HG03460 (cell line): ENCODE results near the gene ARF3.

Experiments used
- ATAC-seq: cut with Tn5 transposase; IDR thresholded peaks from one replicate; pipeline ENCODE4 v1.9.1; 2021; ENCODE audit not compliant: unreplicated experiment

Gene ARF3

DNA sequence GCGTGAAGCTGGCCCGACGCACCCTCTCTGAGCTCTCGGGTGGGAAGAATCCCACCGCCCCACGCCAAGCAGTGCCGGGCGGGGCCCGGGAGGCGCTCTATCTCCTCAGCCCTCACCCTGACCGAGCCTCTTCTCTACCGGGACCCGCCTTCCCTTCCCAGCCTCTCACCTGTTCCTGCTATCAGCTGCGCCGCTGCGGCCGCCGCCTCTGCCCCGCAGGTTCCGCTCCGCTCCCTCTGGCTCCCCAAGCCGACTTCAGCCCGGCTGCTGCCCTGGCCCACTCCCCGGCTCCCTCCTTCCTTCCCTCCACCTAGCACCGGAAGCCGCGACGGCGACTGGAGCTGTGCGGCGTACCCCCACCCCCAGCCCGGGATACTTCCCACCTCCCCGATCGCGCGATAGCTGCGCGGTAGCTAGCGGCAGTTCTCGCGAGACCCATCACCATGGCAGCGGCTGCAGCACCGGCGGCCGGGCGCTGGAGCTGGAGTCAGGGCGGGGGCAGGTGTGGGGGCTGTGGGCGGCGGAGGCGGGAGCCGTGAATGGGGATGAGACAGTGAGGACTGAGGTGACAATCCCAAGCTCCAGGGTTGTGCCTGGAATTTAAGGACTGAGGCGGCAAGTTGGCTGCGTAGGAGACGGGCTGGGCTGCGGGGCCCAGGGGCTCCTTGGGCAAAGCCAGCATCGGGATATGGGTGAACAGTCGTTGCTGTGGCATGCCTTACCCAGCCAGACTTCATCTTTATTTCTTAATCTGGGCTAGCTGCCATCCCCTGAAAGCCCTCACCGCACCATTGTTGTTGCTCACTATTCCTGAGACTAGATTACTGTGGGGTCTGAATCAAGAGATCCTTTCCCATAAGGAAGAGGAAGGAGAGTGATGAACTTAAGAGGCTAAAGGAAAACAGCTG lies at the start of gene ARF3:
Gene ARF3, minus strand, starts transcription at position 347 of the 908 bp plus-strand sequence. CDS start 16,392 bp downstream, outside the sequence.
- peak; percentile 84 for ATAC-seq

DNA sequence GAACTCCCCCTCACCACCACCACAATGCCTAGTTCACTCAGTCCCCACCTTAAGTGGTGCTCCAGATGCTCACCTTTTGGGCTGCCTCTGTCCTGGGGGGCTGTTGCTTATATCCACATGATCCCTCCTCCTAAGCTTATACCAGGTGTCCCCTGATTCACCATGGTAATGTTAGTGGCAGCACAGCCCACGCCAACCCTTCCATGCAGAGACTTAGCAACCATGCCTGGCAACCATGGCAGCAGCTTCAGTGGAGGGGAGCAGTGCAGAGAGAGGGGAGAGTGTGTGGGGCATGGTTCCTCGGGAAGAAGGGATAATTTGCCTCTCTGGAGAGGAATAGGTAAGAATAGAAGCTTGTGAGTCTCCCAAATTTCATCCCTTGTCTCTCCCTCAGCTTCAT lies 43.1 kb upstream of the ARF3 start:
- ATAC-seq = no peak

DNA sequence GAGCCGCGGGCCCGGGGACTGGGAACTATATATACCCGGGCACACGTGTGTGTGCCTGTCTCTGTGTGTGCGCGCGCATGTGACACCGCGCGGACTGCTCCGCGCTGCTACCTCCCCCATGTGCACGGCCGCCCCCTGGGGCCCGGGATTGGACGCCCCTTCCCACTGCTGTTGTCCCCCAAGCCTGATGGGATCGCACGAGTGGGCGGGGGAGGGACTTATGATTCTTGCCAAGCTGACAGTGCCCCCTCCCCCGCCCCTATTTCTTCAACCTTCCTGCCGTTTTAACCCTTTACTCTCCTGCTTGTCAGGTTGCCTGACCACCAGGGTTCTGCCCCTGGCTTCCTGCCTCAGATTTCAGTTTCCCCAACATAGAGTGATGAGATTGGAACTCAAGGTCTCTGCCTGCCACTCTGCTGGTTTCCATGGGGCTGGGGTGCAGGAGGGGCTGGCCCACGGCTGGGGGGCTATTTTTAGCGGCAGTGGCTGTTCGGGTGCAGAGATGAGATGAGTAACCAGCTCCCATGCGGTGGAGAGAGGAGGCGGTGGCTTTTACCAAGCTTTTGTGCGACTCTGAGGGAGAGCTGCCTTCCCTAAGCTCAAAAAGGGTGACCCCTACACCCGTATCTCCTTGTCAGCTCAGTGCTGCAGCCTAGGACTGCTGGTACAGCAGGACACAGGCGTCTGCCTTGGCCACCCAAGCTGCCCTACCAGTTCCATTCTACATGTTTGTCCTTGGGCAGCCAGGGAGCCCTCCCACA lies 42.3 kb upstream of the ARF3 start, which contains the start of gene DDN:
Gene DDN, minus strand, starts transcription at position 5 of the 761 bp plus-strand sequence. CDS start 88 bp downstream, outside the sequence.
- ATAC-seq = peak; percentile 37

- ATAC-seq = no peak
Measured at GRCh38 chr12:48998497-48999353, 41.4 kb upstream of the ARF3 start.

DNA sequence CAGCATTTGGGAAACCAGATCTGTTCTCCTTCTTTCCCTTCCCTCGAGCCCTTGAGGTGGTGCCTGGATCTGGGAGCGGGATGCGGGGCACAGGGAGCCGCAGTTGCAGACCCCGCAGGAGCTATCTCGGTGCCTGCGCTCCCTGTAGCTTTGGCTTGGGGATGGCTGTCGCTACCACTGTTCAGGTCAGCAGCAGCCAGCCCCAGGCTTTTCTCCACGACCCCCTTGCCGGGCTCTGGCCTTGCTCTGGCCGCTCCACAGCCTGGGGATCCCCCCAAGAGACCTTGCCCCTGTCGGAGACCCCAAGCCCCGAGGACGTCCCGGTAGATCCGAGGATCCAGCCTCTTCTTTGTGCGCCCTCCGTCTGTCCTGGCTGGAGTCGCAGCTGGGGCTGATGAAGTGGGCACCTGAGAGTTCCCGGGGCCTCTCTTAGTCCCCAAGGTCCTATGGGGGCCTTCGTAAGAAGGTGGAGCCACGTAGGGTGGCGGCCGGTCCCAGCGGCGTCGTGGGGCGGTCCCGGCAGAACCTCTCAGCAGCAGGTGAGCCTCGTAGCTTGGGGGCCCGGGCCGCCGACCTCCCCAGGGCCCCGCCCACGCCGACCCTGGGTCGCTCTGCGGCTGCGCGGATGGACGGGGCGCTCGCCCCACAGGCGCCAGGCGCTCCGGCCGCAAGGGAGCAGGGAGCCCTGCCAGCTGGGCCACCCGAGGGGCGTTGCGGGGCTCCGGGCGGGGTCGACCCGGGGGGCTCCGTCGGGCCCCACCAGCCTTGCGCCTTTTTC lies 40.6 kb upstream of the ARF3 start:
- no peak for ATAC-seq

GRCh38 chr12:48996794-48997718 lies 39.8 kb upstream of the ARF3 start:
- no peak for ATAC-seq

- ATAC-seq = no peak
Measured at GRCh38 chr12:48995086-48995879, 38.0 kb upstream of the ARF3 start.

GRCh38 chr12:48994224-48995085 lies 37.2 kb upstream of the ARF3 start:
- no peak for ATAC-seq

DNA sequence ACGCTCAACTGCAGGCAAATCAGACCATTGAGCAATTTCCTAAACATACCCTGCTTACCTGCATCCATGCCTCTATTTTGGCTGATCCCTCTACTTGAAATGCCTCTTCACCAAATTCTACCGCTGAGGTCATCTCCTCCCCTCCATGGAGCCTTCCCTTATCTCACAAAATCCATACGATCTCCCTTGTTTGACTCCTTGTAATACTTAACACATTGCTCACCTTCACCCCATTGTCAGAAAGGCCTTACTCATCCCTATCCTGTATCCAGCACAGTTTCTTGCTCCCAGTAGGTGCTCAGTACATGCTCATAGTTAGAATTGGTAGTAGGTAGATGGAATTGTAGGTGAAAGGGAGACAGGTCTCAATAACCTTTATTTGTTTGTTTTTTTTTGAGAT lies 36.5 kb upstream of the ARF3 start:
- no peak for ATAC-seq

- ATAC-seq = no peak
Measured at GRCh38 chr12:48991247-48992050, 34.2 kb upstream of the ARF3 start.

DNA sequence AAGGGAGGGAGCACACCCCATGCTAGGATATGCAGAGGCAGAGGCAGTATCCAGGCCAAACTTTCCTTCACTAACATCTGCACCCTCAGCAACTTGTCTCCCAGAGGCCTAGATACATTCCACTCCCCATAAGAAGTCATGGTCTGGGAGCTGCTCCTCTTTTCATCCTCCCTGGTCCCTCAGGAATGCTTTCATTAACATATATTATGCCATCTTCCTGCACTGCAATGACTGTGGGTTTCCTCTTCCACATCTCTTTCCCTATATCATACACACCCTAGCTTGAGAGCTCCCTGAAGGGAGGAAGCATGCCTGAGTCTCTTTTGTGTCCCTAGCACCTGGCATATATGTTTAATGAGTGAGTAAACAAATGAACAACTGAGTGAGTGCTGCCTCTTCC lies 33.3 kb upstream of the ARF3 start:
- no peak for ATAC-seq

DNA sequence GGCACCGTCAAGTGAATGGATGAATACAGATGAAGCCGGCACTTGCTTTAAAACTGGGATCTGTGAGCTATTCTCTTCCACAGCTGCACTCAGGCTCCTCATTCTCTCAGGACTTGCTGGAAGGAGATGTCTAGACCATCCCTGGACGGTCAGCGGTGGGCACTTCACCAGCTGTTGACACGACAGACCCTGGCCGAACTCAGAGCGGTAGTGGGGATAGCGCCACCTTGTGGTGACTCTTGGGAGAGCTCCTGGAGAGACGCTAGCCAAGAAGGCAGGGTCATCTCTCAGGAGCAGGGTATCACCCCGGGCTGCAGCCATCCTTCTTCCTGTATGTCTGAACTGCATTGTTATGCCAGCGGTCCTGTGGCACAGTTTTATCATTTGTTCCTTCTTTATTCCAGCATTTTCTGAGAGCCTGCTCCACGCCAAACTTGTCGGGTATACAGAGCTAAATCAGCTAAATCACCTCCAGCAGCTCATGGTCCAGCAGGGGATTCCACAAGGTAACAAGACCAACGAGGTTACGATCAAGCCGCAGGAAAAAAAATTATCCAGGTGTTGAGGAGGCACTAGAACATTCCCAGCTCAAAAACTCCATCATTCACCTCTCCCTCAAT lies 30.9 kb upstream of the ARF3 start:
- no peak for ATAC-seq

- no peak for ATAC-seq
Measured at GRCh38 chr12:48986720-48987291, 29.5 kb upstream of the ARF3 start.

- no peak for ATAC-seq
Measured at GRCh38 chr12:48985901-48986300, 28.6 kb upstream of the ARF3 start.

- ATAC-seq = no peak
Measured at GRCh38 chr12:48985475-48985897, 28.2 kb upstream of the ARF3 start.
